Progenitor cell of endocrine pancreas (in vitro differentiated cells): ENCODE data around the gene NATD1. TPM values are rescaled to one million over a fixed set of nuclear protein-coding genes. Genes with fewer than 3 reads are reported as not detected.

ENCODE experiments used
- DNase-seq: peaks from one replicate; pipeline ENCODE4 v3.0.0; 2021; ENCODE audit warnings: low spot score; ENCODE audit not compliant: unreplicated experiment
- H3K27ac Mint-ChIP-seq: 2 replicates; pipeline ENCODE4 v1.8.0; 2021; ENCODE audit warnings: mild to moderate bottlenecking, moderate library complexity, mixed read lengths
- H3K27me3 Mint-ChIP-seq: 2 replicates; pipeline ENCODE4 v1.8.0; 2021; ENCODE audit warnings: mixed read lengths
- H3K36me3 Mint-ChIP-seq: 2 replicates; pipeline ENCODE4 v1.8.0; 2022; ENCODE audit warnings: mixed read lengths; ENCODE audit not compliant: insufficient read depth
- H3K4me1 Mint-ChIP-seq: 2 replicates; pipeline ENCODE4 v1.8.0; 2021; ENCODE audit warnings: low read depth, mixed read lengths
- H3K4me3 Mint-ChIP-seq: 2 replicates; pipeline ENCODE4 v1.8.0; 2021; ENCODE audit warnings: low read depth, mild to moderate bottlenecking, moderate library complexity, mixed read lengths
- H3K9me3 Mint-ChIP-seq: 2 replicates; pipeline ENCODE4 v1.8.0; 2021; ENCODE audit warnings: low read depth, mixed read lengths
- total RNA-seq: library from RNA; stranded (reverse); gene quantifications from 2 replicates; pipeline ENCODE4 v1.2.1, GENCODE V29; 2021
- TF ChIP-seq, protein P1 (sequence below): fragments of 200-600 bp; sonication (generic); IDR thresholded peaks from one replicate; pipeline ENCODE4 v1.5.0; 2021; ENCODE audit warnings: antibody characterized with exemption, mild to moderate bottlenecking; ENCODE audit not compliant: unreplicated experiment

Gene NATD1
- total RNA-seq, 1 donor from 2014 or later, result 13.5 TPM

DNA sequence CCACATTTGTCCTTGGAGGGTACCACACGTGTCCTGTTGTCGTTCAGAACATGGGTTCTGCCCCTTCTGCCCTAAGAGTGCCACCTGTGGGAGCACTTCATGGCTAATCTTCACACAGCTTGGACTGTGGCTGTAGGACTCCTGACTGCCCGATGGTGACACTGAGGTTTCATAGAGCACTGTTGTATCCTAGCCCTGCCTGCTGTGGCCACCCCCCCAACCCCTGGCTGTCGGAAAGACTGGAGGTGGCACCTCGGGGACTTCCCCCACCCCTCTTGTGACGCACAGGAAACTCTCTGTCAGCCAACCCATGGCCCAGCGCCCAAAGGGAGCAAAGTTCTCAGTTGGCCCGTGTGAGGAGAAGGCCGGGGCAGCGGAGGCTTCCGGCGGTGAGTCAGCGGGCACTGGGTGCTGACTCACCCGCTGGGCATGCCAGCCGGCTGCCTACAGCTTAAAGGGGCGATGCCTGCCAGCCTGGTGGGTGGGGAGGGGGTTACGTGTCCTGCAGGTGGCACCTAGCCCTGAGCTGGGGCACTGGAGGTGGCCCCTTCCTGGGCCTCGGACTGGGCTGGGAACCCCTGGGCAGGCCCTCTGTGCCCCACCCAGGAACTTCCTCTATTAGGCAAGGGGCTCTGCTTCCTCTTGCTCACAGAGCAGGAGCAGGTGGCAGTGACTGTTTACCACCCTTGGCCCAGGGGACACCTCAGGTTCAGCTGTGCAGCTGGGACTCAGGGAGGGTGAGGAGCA lies 34.7 kb upstream of the NATD1 start:
- DNase-seq, result no peak
- Mint-ChIP-seq H3K4me1 (peaks cover 16% of the 10 kb centered on the region), H3K4me3 (no peak overlapping the region), H3K27ac (no peak overlapping the region), H3K9me3 (peaks cover 3% of the 10 kb centered on the region), H3K27me3 (peaks cover 5% of the 10 kb centered on the region), H3K36me3 (peaks cover 2% of the 10 kb centered on the region)
- TF ChIP-seq, protein P1, sequence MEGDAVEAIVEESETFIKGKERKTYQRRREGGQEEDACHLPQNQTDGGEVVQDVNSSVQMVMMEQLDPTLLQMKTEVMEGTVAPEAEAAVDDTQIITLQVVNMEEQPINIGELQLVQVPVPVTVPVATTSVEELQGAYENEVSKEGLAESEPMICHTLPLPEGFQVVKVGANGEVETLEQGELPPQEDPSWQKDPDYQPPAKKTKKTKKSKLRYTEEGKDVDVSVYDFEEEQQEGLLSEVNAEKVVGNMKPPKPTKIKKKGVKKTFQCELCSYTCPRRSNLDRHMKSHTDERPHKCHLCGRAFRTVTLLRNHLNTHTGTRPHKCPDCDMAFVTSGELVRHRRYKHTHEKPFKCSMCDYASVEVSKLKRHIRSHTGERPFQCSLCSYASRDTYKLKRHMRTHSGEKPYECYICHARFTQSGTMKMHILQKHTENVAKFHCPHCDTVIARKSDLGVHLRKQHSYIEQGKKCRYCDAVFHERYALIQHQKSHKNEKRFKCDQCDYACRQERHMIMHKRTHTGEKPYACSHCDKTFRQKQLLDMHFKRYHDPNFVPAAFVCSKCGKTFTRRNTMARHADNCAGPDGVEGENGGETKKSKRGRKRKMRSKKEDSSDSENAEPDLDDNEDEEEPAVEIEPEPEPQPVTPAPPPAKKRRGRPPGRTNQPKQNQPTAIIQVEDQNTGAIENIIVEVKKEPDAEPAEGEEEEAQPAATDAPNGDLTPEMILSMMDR, result no peak

DNA sequence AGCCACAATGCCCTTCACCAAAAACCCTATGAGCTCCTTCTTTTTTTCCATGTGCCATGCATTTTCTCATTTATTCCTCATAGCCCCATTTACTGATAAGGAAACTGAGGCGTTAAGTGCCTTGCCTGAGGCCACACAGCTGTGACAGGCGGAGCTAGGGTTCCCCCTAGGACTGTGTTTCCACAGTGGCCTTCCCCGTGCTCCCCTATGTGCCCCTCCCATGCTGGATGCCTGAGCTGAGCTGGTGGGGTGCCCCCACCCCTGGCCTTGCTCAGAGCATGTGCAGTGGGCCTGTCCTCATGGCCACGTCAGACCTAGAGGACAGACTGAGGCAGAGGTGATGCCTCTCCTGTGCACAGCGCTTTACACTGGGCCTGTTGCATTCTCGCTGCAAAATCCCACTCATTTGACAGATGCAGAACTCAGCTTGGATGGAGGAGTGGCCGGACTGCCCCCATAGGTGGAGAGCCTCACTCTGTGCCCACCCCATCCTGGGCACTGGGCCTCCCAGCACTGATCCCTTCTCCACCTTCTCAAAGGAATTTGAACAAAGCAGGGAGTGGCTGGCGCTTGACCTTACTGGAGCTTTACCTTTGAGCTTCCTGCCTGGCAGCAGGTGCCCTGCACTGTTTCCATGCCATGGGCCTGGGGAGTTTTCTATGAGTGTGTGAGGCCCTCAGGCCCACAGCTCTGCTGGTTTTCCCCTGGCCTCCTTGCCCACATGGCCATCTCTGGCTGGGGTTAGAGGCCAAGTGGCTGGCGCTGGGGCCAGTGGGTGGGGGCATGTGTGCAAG lies 33.9 kb upstream of the NATD1 start:
- peaks cover 13% of the 10 kb centered on the region for H3K27me3 Mint-ChIP-seq
- H3K36me3 Mint-ChIP-seq, result no peaks in the 10 kb centered on the region
- peaks cover under 1% of the 10 kb centered on the region for H3K9me3 Mint-ChIP-seq
- H3K4me3 Mint-ChIP-seq, result no peak overlapping the region
- DNase-seq, result no peak
- H3K27ac Mint-ChIP-seq, result no peak overlapping the region
- TF ChIP-seq, protein P1, result no peak
- peaks cover 16% of the 10 kb centered on the region for H3K4me1 Mint-ChIP-seq

- TF ChIP-seq, protein P1, result no peak
- no peaks in the 10 kb centered on the region for H3K36me3 Mint-ChIP-seq
- peaks cover 16% of the 10 kb centered on the region for H3K4me1 Mint-ChIP-seq
- H3K4me3 Mint-ChIP-seq, result peak overlapping the region; percentile 85
- peaks cover 22% of the 10 kb centered on the region for H3K27me3 Mint-ChIP-seq
- H3K9me3 Mint-ChIP-seq, result no peaks in the 10 kb centered on the region
- DNase-seq, result no peak
- H3K27ac Mint-ChIP-seq, result peak overlapping the region; percentile 41
These were observed 33.0 kb upstream of the NATD1 start for GRCh38 chr17:21286066-21286770.

GRCh38 chr17:21285164-21286065 lies 32.2 kb upstream of the NATD1 start:
- peak overlapping the region; percentile 0 for H3K27ac Mint-ChIP-seq

More at GRCh38 chr17:21285164-21286065, 32.2 kb upstream of the NATD1 start:
- Mint-ChIP-seq H3K9me3 (no peaks in the 10 kb centered on the region), H3K4me3 (peak overlapping the region; percentile 85), H3K36me3 (no peaks in the 10 kb centered on the region), H3K4me1 (peaks cover 16% of the 10 kb centered on the region), H3K27me3 (peaks cover 27% of the 10 kb centered on the region)
- TF ChIP-seq, protein P1, result no peak
- DNase-seq, result no peak
